ENCODE data around the gene GUSB. TPM values are rescaled to one million over a fixed set of nuclear protein-coding genes. Genes with fewer than 3 reads are reported as not detected.

The GUSB gene
- total and polyA plus RNA-seq, 2 of the 8 experiments (the other 6 are each of a cell fraction or from before 2014, with no cell fraction given): 43.6 to 71.3 TPM

DNA sequence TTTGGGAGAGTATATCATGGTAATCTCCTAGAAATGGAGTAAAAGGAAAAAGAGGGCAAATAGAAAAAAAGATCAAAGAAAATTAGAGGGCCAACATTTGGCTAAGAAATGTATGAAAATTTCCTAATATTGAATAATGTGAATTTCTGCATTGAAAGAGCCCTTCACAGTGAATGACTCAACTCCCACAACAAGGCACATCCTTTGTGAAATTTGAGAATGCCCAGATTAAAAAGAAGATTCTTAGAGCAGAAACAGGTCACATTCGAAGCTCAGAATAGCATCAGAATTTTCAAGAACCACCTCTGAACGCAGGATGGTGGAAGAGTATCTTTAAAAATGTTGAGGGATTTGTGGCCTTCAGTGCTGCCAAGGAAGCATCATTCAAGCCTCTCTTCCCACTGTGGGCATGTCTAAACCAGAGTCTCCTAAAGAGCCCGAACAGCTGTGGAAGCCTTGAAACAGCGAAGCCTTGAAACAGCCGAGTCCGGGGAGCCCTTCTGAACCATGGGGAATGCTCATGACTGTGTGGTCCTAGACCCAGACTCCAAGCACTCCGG is 43.6 kb downstream of the GUSB start (continued):
- TF ChIP-seq SAP30 (IDR thresholded peaks at IDR 0.05; ENCODE audit: insufficient read depth, insufficient replicate concordance, low read length) (no peak), JUND (IDR thresholded peaks at IDR 0.05; ENCODE audit: low read length) (no peak), CEBPB (IDR thresholded peaks at IDR 0.05; ENCODE audit: low read depth, low read length) (no peak), ATF2 (IDR thresholded peaks at IDR 0.05; ENCODE audit: low read length) (no peak), SP1 (IDR thresholded peaks at IDR 0.05; ENCODE audit: low read depth, low read length) (no peak), SIN3A (conservative IDR thresholded peaks at IDR 0.05 in 1 of 2, IDR thresholded peaks at IDR 0.05 in 1 of 2; ENCODE audit: low read depth in 1 of 2, low read length in 2 of 2) (no peak), TEAD4 (IDR thresholded peaks at IDR 0.05; ENCODE audit: low read depth, low read length) (no peak), CHD1 (IDR thresholded peaks at IDR 0.05; ENCODE audit: low read depth, low read length) (no peak)
- TF ChIP-seq, protein P1, sequence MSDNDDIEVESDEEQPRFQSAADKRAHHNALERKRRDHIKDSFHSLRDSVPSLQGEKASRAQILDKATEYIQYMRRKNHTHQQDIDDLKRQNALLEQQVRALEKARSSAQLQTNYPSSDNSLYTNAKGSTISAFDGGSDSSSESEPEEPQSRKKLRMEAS (IDR thresholded peaks at IDR 0.05): no peak

Data from H1 (cell line).